ENCODE results near the gene GSTK1. TPM values are rescaled to one million over a fixed set of nuclear protein-coding genes. Genes with fewer than 3 reads are reported as not detected.

GSTK1 gene
- total and polyA plus RNA-seq, 9 of the 15 experiments (the other 6 are each of a cell fraction or from before 2014, with no cell fraction given) = 155 to 441 (median 233) TPM

- no peak for TF ChIP-seq ZNF280B (CRISPR knock-in tag; IDR thresholded peaks at IDR 0.05)
- peak; percentile 54 for TF ChIP-seq TEAD4 (IDR thresholded peaks at IDR 0.05; ENCODE audit: low read length)
- no peak for TF ChIP-seq TEAD4 (CRISPR knock-in tag; IDR thresholded peaks at IDR 0.05; ENCODE audit: borderline replicate concordance)
- peak; percentile 95; the same call in 1 of the 2 replicates for TF ChIP-seq IRF1 (CRISPR knock-in tag; IDR thresholded peaks at IDR 0.05; ENCODE audit: borderline replicate concordance)
Observed at GRCh38 chr7:143287935-143288826, 24.9 kb downstream of the GSTK1 start, which contains the start of gene CASP2 (continued).

GRCh38 chr7:143288836-143289235 lies 25.6 kb downstream of the GSTK1 start:
- Histone ChIP-seq H3K9ac (ENCODE audit: insufficient read depth in 1 of 2, low read depth in 2 of 2, low read length in 2 of 2) (peak overlapping the region; percentile 91 to 96), H2AFZ (ENCODE audit: low read depth, low read length) (peak overlapping the region; percentile 98), H3K4me2 (ENCODE audit: insufficient read depth, low read length) (peak overlapping the region; percentile 85), H3K79me2 (ENCODE audit: control insufficient read depth, insufficient read depth, low read length) (peaks cover 39% of the 10 kb centered on the region), H3K9me1 (ENCODE audit: control insufficient read depth, insufficient read depth, low read length) (peaks cover 4% of the 10 kb centered on the region), H4K20me1 (replicated peaks; ENCODE audit: control insufficient read depth, insufficient read depth, low read length) (no peaks in the 10 kb centered on the region; the same call in 1 of the 2 replicates), H3K27ac (ENCODE audit: extremely low read depth, low read depth, low read length) (peak overlapping the region; percentile 96), H3K27me3 (ENCODE audit: control insufficient read depth in 2 of 2, insufficient read depth in 2 of 2, low read length in 2 of 2) (no peaks in the 10 kb centered on the region), H3K4me3 (peak overlapping the region; percentile 87), H3K36me3 (ENCODE audit: control insufficient read depth, insufficient read depth, low read length) (peaks cover 43% of the 10 kb centered on the region), H3K9me3 (replicated peaks; ENCODE audit: control insufficient read depth, insufficient read depth, low read depth, low read length) (peaks cover 7% of the 10 kb centered on the region), H3K4me1 (replicated peaks in 1 of 2; ENCODE audit: control insufficient read depth in 2 of 2, insufficient read depth in 2 of 2, low read length in 2 of 2) (peaks cover 24 to 28% of the 10 kb centered on the region in 2 experiments; a peak in 4 of 5 replicates)
- TSS peak; percentile 57 for BruUV-seq (replicated peaks)
- peak in 2 of 4 experiments; percentile 39 to 41 for DNase-seq (ENCODE audit: extremely low read depth in 1 of 4, low spot score in 3 of 4)
- peak; percentile 48 for FAIRE-seq
- under 1% methylated on average over 11 of the region's 11 CpGs for WGBS (ENCODE audit: insufficient coverage, low coverage, missing lambda C conversion rate)
- peak; percentile 4 for ATAC-seq
- ChIA-PET CTCF (ENCODE audit: low intra/inter-chr PET ratio) (no interaction called here), POLR2A (interaction anchor here (0.6 to 1.7 kb wide), 5 partner anchors 8 to 69 kb away, joined by 3 to 8 read pairs (median 3); no protein-coding TSS in a partner anchor)
- intact Hi-C loops (cut with micrococcal nuclease) (loop anchor here (1.0 kb wide), 1 partner anchor 26 kb away; the partner anchor contains the start of gene GSTK1), in situ Hi-C loops (cut with MboI) (no loop called here)
- TF ChIP-seq FOS (IDR thresholded peaks at IDR 0.05; ENCODE audit: extremely low read depth, insufficient read length) (no peak), AFF4 (CRISPR knock-in tag; IDR thresholded peaks at IDR 0.05) (peak; percentile 68), PATZ1 (CRISPR knock-in tag; IDR thresholded peaks at IDR 0.05; ENCODE audit: borderline replicate concordance) (0 out of 2 replicates have a peak, but pooled peaks have one; percentile 41), FOXA3 (CRISPR knock-in tag; conservative IDR thresholded peaks at IDR 0.05 in 1 of 2, IDR thresholded peaks at IDR 0.05 in 1 of 2) (0 out of 4 replicates have a peak, but pooled peaks of 1 of the 2 experiments have one; percentile 6)

Measured in K562 (cell line).